Posterior cingulate gyrus (tissue), 11 donors: ENCODE results near the gene ZNF385B.

Source experiments
- DNase-seq, 10 donors: peaks; one replicate each; pipeline versions ENCODE4 v3.0.0 to v3.0.0-alpha.2; 2020 to 2021; ENCODE audit warnings: mixed read lengths in 3 of 10
- intact Hi-C: fragments of 100-400 bp; cut with DNase I; formaldehyde crosslinking; loops from one replicate; pipeline ENCODE4 v1.15.1; 2023

Gene ZNF385B

GRCh38 chr2:179758636-179759035 is 102.8 kb downstream of the ZNF385B start:
- intact Hi-C loops, result no loop called here
- DNase-seq, result no peak

- intact Hi-C loops, result loop anchor here (5.0 kb wide), 1 partner anchor 339 kb away; no protein-coding TSS in a partner anchor
Measured at GRCh38 chr2:179751163-179751809, 110.1 kb downstream of the ZNF385B start.

GRCh38 chr2:179749210-179749609 is 112.2 kb downstream of the ZNF385B start:
- no peak for DNase-seq
- intact Hi-C loops, result loop anchor here (5.0 kb wide), 1 partner anchor 327 kb away; no protein-coding TSS in a partner anchor

More at GRCh38 chr2:179751163-179751809, 110.1 kb downstream of the ZNF385B start:
- DNase-seq, result no peak

GRCh38 chr2:179746981-179747380 is 114.4 kb downstream of the ZNF385B start:
- no peak for DNase-seq
- intact Hi-C loops, result loop anchor here (5.0 kb wide), 1 partner anchor 325 kb away; no protein-coding TSS in a partner anchor

GRCh38 chr2:179745635-179746256 is 115.7 kb downstream of the ZNF385B start:
- DNase-seq, result peak in 2 of 10 donors; percentile 69 to 73
- intact Hi-C loops, result loop anchor here (5.0 kb wide), 1 partner anchor 323 kb away; no protein-coding TSS in a partner anchor

- no peak for DNase-seq
- intact Hi-C loops, result no loop called here
Measured at GRCh38 chr2:179744401-179744800, 117.0 kb downstream of the ZNF385B start.

GRCh38 chr2:179741317-179741716 is 120.1 kb downstream of the ZNF385B start:
- intact Hi-C loops, result no loop called here
- DNase-seq, result no peak

- intact Hi-C loops, result no loop called here
- no peak for DNase-seq
Measured at GRCh38 chr2:179729966-179730365, 131.4 kb downstream of the ZNF385B start.

- no peak for DNase-seq
Measured at GRCh38 chr2:179726461-179727180, 134.8 kb downstream of the ZNF385B start.

GRCh38 chr2:179724403-179724802 is 137.0 kb downstream of the ZNF385B start:
- no peak for DNase-seq
- intact Hi-C loops, result no loop called here

More at GRCh38 chr2:179726461-179727180, 134.8 kb downstream of the ZNF385B start:
- intact Hi-C loops, result no loop called here

GRCh38 chr2:179720173-179720772 is 141.1 kb downstream of the ZNF385B start:
- intact Hi-C loops, result no loop called here
- DNase-seq, result no peak

- intact Hi-C loops, result no loop called here
Measured at GRCh38 chr2:179715871-179716270, 145.5 kb downstream of the ZNF385B start.

GRCh38 chr2:179715196-179715595 is 146.2 kb downstream of the ZNF385B start:
- DNase-seq, result no peak
- intact Hi-C loops, result no loop called here

More at GRCh38 chr2:179715871-179716270, 145.5 kb downstream of the ZNF385B start:
- DNase-seq, result no peak

- DNase-seq, result no peak
- intact Hi-C loops, result no loop called here
Measured at GRCh38 chr2:179712825-179713224, 148.6 kb downstream of the ZNF385B start.

- no peak for DNase-seq
- intact Hi-C loops, result no loop called here
Measured at GRCh38 chr2:179711375-179711774, 150.0 kb downstream of the ZNF385B start.

GRCh38 chr2:179703702-179704101 is 157.7 kb downstream of the ZNF385B start:
- intact Hi-C loops, result no loop called here
- no peak for DNase-seq

GRCh38 chr2:179702912-179703311 is 158.5 kb downstream of the ZNF385B start:
- DNase-seq, result no peak
- intact Hi-C loops, result no loop called here

- intact Hi-C loops, result no loop called here
- DNase-seq, result no peak
Measured at GRCh38 chr2:179701524-179702110, 159.8 kb downstream of the ZNF385B start.

GRCh38 chr2:179695486-179695885 is 165.9 kb downstream of the ZNF385B start:
- DNase-seq, result no peak
- intact Hi-C loops, result no loop called here

GRCh38 chr2:179694963-179695362 is 166.4 kb downstream of the ZNF385B start:
- intact Hi-C loops, result no loop called here
- no peak for DNase-seq
